NB4 (cell line): Measurements from ENCODE around the gene AGPAT1.

Experiments used
- CTCF ChIP-seq: IDR thresholded peaks from one replicate; pipeline ENCODE4 v1.5.1; 2012; ENCODE audit warnings: low read depth, low read length
- MAX ChIP-seq: IDR thresholded peaks from 2 replicates; pipeline ENCODE4 v1.6.1; 2011; ENCODE audit warnings: low read depth, low read length
- MYC ChIP-seq: IDR thresholded peaks from 2 replicates; pipeline ENCODE4 v1.6.1; 2011; ENCODE audit warnings: low read depth, low read length
- POLR2A ChIP-seq: IDR thresholded peaks from 2 replicates; pipeline ENCODE4 v1.6.1; 2011; ENCODE audit warnings: mild to moderate bottlenecking; ENCODE audit not compliant: insufficient read length; ENCODE audit errors: extremely low read depth

- TF ChIP-seq POLR2A (no peak), CTCF (no peak), MAX (no peak), MYC (no peak)
These were observed 7.7 kb upstream of the AGPAT1 start for GRCh38 chr6:32183483-32184083.
